Neutrophil (primary cell): Measurements from ENCODE around the gene ODAD2.

ENCODE experiments used
- H3K27ac ChIP-seq: fragments of 200-600 bp; sonication (generic); 2 replicates; pipeline ENCODE4 v1.5.1; 2016; ENCODE audit warnings: mild to moderate bottlenecking, moderate library complexity
- H3K27me3 ChIP-seq: fragments of 200-600 bp; sonication (generic); 2 replicates; pipeline ENCODE4 v1.6.0; 2016; ENCODE audit warnings: mild to moderate bottlenecking
- H3K36me3 ChIP-seq: fragments of 200-600 bp; sonication (generic); 2 replicates; pipeline ENCODE4 v1.5.1; 2017
- H3K4me1 ChIP-seq, 2 experiments: fragments of 200-600 bp in 1 of 2; sonication (generic) in 1 of 2; 1 replicate in 1 of 2; 2 replicates in 1 of 2; pipeline versions ENCODE4 v1.5.1 to v1.6.1; 2013 to 2016; ENCODE audit warnings: low read depth in 1 of 2, low read length in 1 of 2, mild to moderate bottlenecking in 1 of 2, moderate library complexity in 1 of 2; ENCODE audit not compliant: control insufficient read depth in 1 of 2, insufficient read depth in 1 of 2
- H3K4me3 ChIP-seq, 2 experiments: fragments of 200-600 bp in 1 of 2; sonication (generic) in 1 of 2; 1 replicate in 1 of 2; 2 replicates in 1 of 2; pipeline ENCODE4 v1.5.1; 2013 to 2016; ENCODE audit warnings: low read depth in 1 of 2, low read length in 1 of 2, mild to moderate bottlenecking in 1 of 2, moderate library complexity in 1 of 2
- H3K9me3 ChIP-seq: fragments of 200-600 bp; sonication (generic); 2 replicates; pipeline ENCODE4 v1.5.1; 2016
- CTCF ChIP-seq: fragments of 200-600 bp; sonication (generic); IDR thresholded peaks from 2 replicates; pipeline ENCODE4 v1.5.1; 2016; ENCODE audit warnings: antibody characterized with exemption

Gene ODAD2

GRCh38 chr10:27998954-27999275 lies at the start of gene ODAD2:
TSS of gene ODAD2 (minus strand) at chr10:27999079. CDS start at chr10:27995142, 3,937 bp downstream.
- Histone ChIP-seq H3K27me3 (peaks cover 44% of the 10 kb centered on the region), H3K36me3 (no peaks in the 10 kb centered on the region), H3K4me3 (peak within 1 kb of the TSS; percentile 12 to 53), H3K9me3 (no peaks in the 10 kb centered on the region), H3K4me1 (peaks cover 14 to 15% of the 10 kb centered on the region in 2 experiments), H3K27ac (no peak within 1 kb of the TSS)
- TF ChIP-seq CTCF, result no peak

GRCh38 chr10:28047061-28047460 lies 48.2 kb upstream of the ODAD2 start:
- Histone ChIP-seq H3K36me3 (no peaks in the 10 kb centered on the region), H3K4me1 (peaks cover 10 to 20% of the 10 kb centered on the region in 2 experiments), H3K27ac (no peak overlapping the region), H3K27me3 (no peaks in the 10 kb centered on the region), H3K9me3 (no peaks in the 10 kb centered on the region), H3K4me3 (no peak overlapping the region)
- TF ChIP-seq CTCF, result no peak

GRCh38 chr10:28046579-28046978 lies 47.7 kb upstream of the ODAD2 start:
- H3K27ac ChIP-seq, result no peak overlapping the region
- H3K4me1 ChIP-seq, result peaks cover 10 to 20% of the 10 kb centered on the region in 2 experiments
- no peaks in the 10 kb centered on the region for H3K27me3 ChIP-seq
- no peaks in the 10 kb centered on the region for H3K36me3 ChIP-seq
- no peak overlapping the region for H3K4me3 ChIP-seq
- no peak for TF ChIP-seq CTCF
- H3K9me3 ChIP-seq, result no peaks in the 10 kb centered on the region

GRCh38 chr10:28043941-28044340 lies 45.1 kb upstream of the ODAD2 start:
- no peak for TF ChIP-seq CTCF
- Histone ChIP-seq H3K27me3 (no peaks in the 10 kb centered on the region), H3K36me3 (no peaks in the 10 kb centered on the region), H3K4me1 (peaks cover 2 to 12% of the 10 kb centered on the region in 2 experiments), H3K9me3 (no peaks in the 10 kb centered on the region), H3K4me3 (no peak overlapping the region), H3K27ac (no peak overlapping the region)

GRCh38 chr10:28036587-28036986 lies 37.7 kb upstream of the ODAD2 start:
- TF ChIP-seq CTCF, result no peak
- Histone ChIP-seq H3K36me3 (no peaks in the 10 kb centered on the region), H3K27ac (no peak overlapping the region), H3K4me1 (no peaks in the 10 kb centered on the region), H3K4me3 (no peak overlapping the region), H3K9me3 (no peaks in the 10 kb centered on the region), H3K27me3 (no peaks in the 10 kb centered on the region)
